ENCODE results near the gene GRAPL.
A peak's percentile ranks its signal among the peaks of the same experiment; 100 is the strongest.
"Not testable (repeated sequence)": the region's sequence is repeated elsewhere in the genome, so short reads cannot be mapped to it uniquely, and the experiment has no call there.

The GRAPL gene

DNA sequence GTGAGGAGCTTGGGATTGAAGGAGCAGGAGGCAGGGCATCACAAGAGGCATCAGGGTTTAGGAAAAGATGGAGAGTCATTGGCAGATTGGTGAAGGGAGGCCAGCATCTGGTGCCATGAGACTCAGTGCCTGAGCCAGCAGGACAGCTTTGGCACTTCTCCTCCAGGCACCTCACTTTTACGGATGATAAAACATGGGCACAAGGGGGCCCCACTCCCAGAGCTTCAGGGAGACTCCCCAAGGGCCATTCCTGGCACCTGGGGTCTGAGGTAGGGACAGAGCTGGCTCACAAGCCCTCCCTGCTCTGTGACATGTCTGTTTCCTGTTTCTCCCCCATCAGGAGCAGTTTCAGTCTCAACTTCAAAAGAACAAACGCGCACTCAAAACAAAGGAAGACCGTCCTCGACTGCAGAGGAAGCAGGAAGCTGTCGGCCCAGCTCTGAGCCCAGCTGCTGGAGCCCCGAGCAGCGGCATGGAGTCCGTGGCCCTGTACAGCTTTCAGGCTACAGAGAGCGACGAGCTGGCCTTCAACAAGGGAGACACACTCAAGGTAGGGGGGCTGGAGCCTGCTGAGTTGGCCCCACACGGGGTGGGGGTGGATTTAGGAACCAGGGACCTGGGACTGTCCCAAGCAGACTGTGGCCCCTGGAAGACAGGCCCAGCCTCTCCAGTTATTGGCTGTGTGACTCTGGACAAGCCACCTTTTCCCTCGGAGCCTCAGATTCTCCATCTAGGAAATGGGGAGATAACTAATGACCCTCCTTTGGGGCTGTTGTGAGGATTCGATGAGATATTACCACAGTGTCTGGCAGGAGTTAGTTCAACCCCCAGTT, at the start of gene GRAPL:
GRAPL (plus strand) TSS at position 442 of the 833 bp plus-strand sequence; CDS start at position 473, 31 bp downstream.
- DNase-seq (ENCODE audit: extremely low read depth in 1 of 2, low read depth in 1 of 2), result not testable (repeated sequence)

DNA sequence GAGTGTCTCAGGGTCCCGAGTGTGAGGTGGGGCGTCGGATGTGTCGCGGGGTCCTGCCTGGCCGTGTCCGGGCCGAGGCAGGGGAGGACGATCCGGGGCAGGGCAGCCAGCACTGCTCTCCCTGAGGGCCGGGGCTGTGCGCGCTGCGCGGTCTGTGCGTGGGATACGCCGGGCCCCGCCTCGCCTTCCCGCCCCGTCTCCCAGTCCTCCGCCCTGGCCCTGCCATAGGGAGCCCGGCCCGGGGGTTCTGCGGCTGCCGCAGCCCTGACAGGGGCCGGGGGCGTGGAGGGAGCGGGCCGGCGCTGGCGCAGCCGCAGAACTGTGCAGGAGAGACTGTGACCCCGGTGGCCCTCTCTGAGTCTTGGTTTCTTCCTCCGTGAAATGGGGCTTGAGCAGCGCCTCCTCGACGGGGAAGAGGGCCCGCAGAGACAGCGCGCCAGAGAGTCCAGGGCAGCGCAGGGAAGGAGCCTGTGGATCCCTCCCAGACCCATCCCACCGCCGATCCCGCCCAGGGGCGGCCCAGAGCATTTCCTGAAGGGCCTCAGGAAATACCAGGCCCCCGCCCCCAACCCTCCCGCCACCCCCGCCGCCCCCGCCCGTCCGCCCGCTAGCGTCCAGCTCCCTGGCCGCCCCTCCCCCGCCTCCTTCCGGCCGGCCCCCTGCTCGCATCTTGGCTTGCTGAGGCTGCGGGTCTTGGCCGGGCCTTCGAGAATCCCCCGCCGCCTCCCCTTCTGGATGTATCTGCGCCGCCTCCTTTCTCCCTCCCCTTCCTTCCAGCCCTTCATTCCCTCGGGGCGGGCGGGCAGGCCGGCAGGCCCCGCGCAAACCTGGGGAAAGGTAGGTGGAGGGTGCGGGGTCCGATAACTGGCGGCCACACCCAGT, 38.3 kb upstream of the GRAPL start:
- not testable (repeated sequence) for DNase-seq (ENCODE audit: extremely low read depth in 1 of 2, low read depth in 1 of 2)

- DNase-seq (ENCODE audit: extremely low read depth in 1 of 2, low read depth in 1 of 2), result not testable (repeated sequence)
These were observed 37.2 kb upstream of the GRAPL start for GRCh38 chr17:19090058-19090772.

DNA sequence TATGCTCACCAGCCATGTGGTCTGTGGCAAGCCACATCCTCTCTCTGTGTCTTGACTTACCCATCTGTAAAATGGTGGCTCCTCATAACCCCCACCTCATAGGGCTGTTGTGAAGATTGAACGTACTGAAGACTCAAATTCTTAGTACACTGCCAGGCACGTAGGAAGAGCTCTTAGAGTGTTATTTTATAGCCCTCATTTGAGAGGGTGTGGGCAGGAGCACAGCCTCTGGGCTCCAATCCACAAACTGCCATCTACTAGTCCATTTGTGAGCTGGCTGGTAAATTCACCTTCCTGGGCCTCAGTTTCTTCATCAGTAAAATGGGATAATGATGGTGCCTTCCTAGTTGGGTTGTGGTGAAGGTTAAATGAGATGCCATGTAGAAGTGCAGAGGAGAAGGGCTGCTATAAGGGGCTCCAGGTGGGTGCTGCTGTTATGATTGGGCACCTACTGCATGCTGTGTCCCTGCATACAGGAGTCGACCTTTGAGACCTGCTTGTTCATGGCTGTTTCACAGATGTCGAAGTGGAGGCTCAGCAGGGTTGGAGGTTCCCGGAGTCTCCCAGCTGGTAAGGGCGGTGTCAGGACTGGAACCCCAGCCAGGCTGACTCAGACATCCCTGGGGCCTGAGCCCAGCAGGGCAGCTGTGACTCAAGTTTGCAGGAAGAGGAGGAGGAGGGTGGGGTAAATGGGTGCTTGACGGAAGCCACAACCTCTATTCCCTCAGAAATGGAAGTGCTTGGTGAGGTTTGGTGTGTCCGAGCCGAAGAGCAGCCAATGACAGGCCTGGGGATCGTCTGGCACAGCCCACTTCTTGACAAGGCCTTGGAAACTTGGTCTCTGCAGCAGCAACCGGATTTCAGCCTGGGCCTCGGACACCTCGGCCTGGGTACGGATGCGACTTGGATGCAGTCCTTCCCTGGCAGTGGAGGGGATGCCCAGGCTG, 34.4 kb upstream of the GRAPL start:
- DNase-seq (ENCODE audit: extremely low read depth in 1 of 2, low read depth in 1 of 2), result not testable (repeated sequence)

- not testable (repeated sequence) for DNase-seq (ENCODE audit: extremely low read depth in 1 of 2, low read depth in 1 of 2)
These were observed 33.5 kb upstream of the GRAPL start for GRCh38 chr17:19093684-19094438.

- DNase-seq (ENCODE audit: extremely low read depth in 1 of 2, low read depth in 1 of 2), result not testable (repeated sequence)
These were observed 18.9 kb upstream of the GRAPL start for GRCh38 chr17:19108517-19108916.

DNA sequence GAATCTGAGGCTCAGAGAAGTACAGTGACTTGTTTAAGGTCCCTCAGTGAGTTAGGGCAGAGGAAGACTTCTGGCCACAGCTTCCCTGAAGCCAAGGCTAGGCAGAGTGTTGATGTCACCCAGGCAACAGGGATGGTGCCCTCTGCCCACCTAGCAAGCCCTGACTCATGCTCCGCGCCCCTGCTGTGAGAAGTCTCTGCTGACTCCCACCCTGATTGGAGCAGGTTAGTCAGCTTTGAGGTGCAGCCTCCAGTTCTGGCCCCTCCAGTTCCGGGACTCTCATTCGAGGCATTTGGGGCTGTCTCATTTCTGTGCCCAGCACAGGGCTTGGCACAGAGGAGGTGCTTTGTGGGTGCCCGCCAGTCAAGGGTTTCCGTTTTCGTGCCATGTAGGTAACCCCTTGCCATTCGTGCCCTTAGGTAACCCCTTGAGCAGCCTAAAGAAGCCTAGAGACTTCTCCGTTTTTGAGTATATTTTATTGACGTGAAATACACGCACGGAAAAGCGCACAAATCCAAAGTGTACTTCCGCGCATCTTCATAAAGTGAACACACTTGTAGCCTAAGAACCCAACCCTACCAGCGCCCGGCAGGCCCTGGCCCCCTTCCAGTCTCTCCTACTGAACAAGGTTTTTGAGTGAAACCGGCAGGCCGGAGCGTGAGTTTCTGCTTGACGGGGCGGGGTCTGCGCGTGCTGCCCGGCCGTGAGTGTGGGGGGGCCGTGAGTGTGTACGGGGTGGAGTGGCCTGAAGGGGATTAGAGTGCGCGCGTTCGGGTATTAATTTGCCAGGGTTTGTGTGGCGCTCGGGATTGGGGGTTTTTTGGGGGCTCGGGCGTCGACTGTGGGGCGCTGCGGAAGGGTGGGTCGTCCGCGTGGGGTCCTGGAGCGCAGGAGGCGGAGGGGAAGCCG, 16.9 kb upstream of the GRAPL start:
- DNase-seq (ENCODE audit: extremely low read depth in 1 of 2, low read depth in 1 of 2), result not testable (repeated sequence)

- DNase-seq (ENCODE audit: extremely low read depth in 1 of 2, low read depth in 1 of 2), result not testable (repeated sequence)
These were observed 16.2 kb upstream of the GRAPL start for GRCh38 chr17:19111111-19111711.

DNA sequence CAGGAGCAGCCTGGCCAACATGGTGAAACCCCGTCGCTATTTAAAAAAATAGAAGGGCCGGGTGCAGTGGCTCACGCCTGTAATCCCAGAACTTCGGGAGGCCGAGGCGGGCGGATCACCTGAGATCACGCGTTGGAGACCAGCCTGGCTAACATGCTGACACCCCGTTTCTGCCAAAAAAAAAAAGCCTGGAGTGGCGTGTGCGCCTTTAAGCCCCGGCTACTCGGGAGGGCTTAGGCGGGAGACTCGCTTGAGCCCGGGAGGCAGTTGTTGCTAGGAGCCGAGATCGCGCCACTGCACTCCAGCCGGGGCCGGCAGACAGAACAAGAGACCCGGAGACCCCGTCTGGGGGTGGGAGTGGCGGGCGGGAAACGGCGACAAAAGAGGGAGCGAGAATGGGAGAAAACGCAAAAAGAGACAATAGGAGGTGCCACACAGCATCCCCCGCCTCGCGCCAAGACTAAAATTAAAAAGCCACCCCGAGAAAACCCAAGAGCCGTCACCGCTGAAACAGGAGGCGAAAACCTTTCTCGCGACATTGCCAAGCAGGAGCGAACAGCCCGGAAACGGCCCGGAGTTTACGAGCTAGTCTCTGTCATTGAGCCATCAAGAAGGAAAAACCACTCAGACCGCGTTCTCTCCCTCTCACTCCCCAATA, 15.5 kb upstream of the GRAPL start:
- DNase-seq (ENCODE audit: extremely low read depth in 1 of 2, low read depth in 1 of 2), result peak in 1 of 2 donors; percentile 82

GRCh38 chr17:19112459-19112826, 14.9 kb upstream of the GRAPL start:
- not testable (repeated sequence) for DNase-seq (ENCODE audit: extremely low read depth in 1 of 2, low read depth in 1 of 2)

DNA sequence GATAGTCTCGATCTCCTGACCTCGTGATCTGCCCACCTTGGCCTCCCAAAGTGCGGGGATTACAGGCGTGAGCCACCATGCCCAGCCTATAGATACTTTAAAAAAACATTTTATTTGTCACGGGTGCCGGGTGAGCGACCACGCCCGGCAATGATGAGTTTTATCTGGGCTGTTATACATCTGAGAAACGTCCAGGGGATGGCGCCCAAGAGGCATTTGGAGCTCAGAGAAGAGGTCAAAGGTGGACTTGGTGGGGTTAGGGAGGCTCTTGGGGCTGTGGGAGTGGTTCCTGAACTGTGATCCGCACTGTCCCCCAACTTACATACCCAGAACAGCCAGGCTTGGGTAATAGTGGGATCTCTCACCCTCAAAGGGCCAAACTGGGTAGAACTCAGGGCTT, 8.7 kb upstream of the GRAPL start:
- not testable (repeated sequence) for DNase-seq (ENCODE audit: extremely low read depth in 1 of 2, low read depth in 1 of 2)

GRCh38 chr17:19125289-19125688, 2.1 kb upstream of the GRAPL start:
- not testable (repeated sequence) for DNase-seq (ENCODE audit: extremely low read depth in 1 of 2, low read depth in 1 of 2)

GRCh38 chr17:19129500-19129899, 2.1 kb downstream of the GRAPL start:
- DNase-seq (ENCODE audit: extremely low read depth in 1 of 2, low read depth in 1 of 2), result not testable (repeated sequence)

- DNase-seq (ENCODE audit: extremely low read depth in 1 of 2, low read depth in 1 of 2), result not testable (repeated sequence)
These were observed 3.7 kb downstream of the GRAPL start for GRCh38 chr17:19131108-19131507.

GRCh38 chr17:19131772-19132171, 4.4 kb downstream of the GRAPL start:
- DNase-seq (ENCODE audit: extremely low read depth in 1 of 2, low read depth in 1 of 2), result not testable (repeated sequence)

DNA sequence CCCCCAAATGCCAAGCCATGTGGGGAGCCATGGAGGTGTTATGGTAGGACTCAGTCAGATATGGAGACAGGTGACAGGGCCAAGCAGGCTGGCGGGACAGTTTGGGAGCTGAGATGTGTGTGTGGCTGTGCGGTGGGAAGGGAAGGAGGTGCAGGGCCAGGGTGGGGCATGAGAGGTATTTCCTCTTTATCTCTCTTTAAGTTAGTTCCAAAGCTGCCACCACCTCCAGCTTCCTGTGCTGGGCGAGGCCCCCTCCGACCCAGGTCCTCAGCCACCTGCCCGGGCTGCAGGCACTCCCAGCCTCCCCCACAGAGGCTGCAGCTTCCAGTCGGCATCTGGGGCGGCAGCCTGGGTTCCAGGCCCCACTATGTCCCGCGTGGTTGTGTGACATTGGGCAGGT, 6.4 kb downstream of the GRAPL start:
- DNase-seq (ENCODE audit: extremely low read depth in 1 of 2, low read depth in 1 of 2), result not testable (repeated sequence)

- not testable (repeated sequence) for DNase-seq (ENCODE audit: extremely low read depth in 1 of 2, low read depth in 1 of 2)
These were observed 8.0 kb downstream of the GRAPL start for GRCh38 chr17:19135391-19135790.

All from stimulated activated CD8-positive, alpha-beta memory T cell treated with anti-CD3 and anti-CD28 coated beads, Interleukin-7, amount 100 ng/mL, for 48 hours (primary cell).